HG02610 (cell line): Measurements from ENCODE around the gene GARRE1.
"Not testable (repeated sequence)": the region's sequence is repeated elsewhere in the genome, so short reads cannot be mapped to it uniquely, and the experiment has no call there.

Source experiments
- ATAC-seq: cut with Tn5 transposase; IDR thresholded peaks from one replicate; pipeline ENCODE4 v1.9.1; 2021; ENCODE audit warnings: mild to moderate bottlenecking, moderate library complexity; ENCODE audit not compliant: unreplicated experiment

GARRE1 gene

DNA sequence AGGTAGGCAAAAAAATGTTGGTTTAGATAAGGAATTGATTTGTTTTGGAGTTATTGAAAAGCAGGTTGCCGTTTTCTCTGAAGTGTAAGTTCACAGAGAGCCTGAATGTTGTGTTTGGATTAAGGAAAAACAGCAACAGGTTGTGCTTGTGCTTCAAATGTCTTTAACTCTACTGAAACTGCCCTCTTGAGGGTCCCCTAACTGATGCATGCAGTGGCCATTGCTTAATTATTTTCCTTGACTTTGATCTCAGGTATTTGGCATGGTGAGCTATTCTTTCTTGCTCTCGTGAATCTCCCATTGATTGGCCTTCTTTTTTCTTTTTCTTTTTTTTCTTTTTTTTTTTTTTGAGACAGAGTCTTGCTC lies 3.2 kb downstream of the GARRE1 start:
- ATAC-seq: no peak

DNA sequence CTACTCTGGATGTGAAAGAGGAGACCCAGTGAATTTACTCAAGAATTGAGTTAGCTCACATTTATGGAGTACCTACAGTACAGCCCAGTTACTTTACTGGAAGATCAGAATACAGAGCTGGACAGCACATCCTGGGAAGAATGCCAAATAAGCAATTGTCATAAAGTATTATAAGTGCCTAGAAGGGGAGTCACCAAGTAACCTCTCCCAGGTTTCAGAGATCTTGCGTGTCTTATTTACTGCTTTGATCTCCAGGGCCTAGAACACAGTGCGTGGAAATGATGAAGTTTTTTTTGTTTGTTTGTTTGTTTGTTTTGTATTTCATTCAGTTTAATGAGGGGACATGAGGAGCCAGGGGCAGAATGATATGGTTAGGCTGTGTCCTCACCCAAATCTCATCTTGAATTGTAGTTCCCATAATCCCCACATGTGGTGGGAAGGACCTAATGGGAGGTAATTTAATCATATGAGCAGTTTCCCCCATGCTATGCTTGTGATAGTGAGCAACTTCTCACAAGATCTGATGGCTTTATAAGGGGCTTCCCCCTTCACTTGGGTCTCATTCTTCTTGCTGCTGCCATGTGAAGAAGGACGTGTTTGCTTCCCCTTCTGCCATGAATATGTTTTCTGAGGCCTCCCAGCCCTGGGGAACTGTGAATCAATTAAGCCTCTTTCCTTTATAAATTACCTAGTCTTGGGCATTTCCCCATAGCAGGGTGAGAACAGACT lies 5.2 kb downstream of the GARRE1 start:
- no peak for ATAC-seq

DNA sequence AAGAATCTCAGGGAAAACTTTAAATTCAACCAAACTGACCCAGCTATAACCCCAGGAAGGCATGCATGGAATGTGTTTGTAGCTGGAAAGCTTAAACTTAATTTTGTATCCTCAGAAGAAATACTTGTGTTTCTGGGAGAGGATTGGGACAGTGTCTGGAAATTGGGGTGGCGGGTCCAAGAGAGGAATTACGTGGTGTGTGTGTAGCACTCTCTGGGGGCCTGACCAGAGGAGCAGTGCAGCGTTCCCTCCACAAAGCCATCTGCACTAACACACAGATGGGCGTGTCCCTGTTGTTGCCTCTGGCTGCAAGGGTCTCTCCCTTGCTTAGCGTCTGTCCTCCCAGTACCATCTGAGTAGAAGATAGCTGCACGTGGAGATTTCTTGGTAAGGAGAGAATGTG lies 6.4 kb downstream of the GARRE1 start:
- ATAC-seq: no peak

DNA sequence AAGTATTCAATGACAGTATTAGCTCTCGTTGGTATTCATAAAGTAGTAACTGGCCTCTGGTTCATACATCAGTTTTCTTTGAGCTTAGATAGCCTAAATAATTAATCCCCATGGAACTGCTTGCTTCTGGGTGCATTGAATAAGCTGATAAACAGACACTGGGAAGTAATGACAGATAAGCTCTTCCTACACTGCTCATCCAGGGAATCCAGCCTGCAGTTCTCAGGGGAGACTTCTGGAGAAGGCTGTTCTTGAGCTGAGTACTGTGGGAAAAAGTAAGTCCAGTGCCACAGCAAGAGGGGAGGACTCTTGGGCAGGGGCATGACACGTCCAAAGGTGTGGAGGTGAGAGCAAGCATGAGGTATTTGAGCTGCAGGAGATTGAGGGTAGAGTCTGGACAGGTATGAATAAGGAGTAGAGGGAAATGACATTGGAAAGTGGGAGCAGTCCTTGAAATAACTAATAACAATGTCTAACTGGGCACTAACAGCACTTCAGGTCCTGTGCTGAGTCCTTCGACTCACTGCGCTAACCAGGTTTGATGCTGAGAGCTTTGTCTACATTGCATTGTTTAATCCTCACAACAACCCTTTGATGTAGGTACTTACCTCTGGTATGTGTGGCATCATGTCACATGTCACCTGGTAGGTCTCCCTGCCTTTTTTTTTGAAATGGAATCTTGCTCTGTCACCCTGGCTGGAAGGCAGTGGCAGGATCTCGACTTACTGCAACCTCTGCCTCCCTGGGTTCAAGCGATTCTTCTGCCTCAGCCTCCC lies 7.2 kb downstream of the GARRE1 start:
- ATAC-seq: no peak

DNA sequence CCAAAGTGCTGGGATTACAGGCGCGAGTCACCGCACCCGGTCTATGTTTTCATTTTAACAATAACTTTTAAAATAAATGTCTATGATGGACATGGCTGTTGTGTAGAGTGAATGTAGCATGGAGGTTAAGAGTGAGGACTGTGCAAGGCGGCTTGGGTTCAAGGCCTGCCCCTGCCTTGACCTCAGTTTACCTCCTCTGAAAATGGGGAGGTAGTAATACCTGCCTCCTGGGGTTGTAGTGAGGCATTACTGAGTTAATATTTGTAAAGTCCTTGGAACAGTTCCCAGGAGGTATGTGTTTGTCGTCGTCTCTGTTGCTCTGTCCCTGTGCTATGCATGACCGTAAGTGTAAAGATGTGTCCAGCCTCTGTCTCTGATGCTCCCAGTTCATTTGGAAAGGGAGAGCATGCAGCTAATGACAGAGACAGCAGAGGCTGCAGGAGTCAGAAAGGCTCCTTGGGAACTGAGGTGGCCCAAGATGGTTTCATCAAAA lies 9.4 kb downstream of the GARRE1 start:
- ATAC-seq: no peak

DNA sequence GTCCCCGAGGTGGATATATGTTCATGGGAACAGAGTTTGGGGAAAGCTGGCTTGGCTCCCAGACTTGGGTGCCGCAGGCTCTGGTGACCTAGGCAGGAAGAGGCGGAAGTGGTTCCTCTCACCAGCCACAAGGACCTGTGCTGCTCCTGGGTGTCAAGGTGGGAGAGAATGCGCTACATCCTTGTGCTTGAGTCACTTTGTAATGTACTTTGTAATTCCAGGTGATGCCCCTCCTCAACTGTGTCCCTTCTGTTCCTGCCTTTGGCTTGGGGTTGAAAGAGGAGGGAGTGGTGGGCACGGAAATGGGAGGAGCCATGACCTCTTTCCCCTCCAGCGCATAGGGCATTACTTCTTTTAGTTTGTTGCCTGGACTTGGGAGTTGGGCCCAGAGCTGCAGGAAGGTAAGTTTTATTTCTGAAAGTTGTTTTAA lies 10.9 kb downstream of the GARRE1 start:
- ATAC-seq: no peak

DNA sequence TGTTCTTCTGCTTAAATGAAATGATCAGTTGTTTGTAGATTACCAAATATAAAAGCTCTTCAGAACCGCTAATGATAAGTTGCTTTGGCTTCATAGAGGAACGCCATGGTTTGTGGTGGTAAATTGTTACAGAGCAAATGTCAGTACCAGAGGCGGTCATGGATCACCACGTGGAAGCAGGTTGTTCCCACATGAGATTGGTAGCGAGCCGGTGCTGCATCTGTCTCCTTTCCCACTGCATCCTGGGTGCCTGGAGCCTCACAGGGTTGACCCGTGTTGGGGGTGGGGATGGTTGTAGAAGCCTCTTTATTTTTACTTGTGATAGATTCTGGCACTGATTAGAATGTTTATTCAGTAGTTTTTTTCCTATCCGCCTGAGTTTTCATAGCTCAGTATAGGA lies 14.7 kb downstream of the GARRE1 start:
- no peak for ATAC-seq

DNA sequence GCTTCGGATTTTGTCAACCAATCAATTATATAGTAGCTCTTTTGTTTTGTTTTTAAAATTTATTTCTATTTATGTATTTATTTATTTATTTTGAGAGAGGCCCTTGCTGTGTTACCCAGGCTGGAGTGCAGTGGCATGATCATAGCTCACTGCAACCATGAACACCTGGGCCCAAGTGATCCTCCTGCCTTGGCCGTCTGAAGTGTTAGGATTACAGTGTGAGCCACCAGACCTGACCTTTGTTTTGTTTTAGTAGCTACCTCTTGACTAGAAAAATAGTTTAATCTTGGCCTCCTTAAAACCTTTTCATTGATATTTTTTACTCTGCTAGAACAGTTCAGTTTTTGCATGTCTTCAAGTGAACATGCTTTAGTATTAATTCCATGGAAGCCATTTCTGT lies 15.1 kb downstream of the GARRE1 start:
- ATAC-seq: no peak

DNA sequence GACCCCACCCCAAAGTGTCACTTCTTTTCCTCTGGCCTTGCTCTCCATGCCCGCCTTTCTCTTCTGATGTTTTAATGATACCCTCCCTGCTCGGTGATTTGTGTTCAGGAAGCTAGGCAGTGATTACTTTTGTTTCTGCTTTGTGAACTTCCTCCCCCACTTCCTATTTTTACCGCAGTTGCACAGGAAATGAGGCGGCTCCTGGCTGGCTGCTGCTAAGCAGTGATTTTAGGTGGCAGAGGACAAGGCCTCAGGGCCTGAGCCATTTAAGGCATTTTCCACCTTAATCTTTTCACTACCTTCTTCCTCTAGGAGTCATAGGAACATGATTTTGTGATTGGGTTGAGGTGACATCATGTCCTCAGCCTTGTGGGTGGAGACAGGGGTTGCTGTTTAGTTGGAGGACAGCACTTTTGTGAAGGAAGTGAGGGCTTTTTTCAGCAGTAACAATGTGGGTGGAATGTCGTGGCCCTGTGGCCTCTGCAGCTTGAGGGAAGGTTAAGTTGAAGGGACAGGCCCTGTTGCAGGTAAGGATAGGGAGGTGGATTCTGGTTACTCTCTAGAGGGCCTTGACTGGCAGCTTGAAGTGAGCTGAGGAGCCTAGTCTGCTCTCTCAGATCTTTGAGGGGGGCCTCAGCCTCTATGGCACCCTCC lies 15.7 kb downstream of the GARRE1 start:
- peak; percentile 61 for ATAC-seq

DNA sequence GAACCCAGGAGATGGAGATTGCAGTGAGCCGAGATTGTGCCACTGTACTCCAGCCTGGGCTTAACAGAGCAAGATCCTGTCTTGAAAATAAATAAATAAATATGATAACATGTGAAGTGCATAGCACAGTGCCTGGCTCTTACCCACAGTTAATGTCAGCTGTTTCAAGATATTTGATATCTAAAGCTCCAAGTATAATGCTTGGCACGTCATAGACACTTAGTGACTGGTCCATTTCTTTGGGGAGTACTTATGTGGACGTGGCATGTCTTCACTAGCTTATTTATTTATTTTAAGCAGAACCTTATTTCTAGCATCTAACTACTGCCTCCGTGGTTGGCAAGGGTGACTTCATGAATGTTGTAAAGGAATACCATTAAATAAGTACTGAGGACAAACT lies 18.8 kb downstream of the GARRE1 start:
- ATAC-seq: no peak

DNA sequence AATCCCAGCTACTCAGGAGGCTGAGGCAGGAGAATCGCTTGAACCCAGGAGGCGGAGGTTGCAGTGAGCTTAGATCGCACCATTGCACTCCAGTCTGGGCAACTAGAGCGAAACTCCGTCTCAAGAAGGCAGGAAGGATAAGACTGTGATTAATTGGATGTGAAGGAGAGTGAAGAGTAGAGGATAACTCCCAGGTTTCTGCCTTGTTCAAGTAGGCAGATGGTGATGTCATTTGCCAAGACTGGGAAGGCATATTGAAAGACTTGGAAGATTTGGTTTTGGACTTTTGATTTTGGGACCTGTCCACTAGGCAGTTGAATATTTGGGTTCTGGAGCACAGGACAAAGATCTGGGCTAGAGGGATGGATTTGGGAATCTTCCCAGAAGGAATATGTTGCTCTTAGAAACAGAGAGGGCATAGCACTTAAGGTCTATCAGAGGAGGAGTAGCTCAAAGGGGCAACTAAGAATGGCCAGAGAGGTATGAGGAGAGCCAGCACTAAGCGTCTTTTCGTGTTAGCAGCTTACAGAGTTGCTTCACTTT lies 20.0 kb downstream of the GARRE1 start:
- no peak for ATAC-seq

DNA sequence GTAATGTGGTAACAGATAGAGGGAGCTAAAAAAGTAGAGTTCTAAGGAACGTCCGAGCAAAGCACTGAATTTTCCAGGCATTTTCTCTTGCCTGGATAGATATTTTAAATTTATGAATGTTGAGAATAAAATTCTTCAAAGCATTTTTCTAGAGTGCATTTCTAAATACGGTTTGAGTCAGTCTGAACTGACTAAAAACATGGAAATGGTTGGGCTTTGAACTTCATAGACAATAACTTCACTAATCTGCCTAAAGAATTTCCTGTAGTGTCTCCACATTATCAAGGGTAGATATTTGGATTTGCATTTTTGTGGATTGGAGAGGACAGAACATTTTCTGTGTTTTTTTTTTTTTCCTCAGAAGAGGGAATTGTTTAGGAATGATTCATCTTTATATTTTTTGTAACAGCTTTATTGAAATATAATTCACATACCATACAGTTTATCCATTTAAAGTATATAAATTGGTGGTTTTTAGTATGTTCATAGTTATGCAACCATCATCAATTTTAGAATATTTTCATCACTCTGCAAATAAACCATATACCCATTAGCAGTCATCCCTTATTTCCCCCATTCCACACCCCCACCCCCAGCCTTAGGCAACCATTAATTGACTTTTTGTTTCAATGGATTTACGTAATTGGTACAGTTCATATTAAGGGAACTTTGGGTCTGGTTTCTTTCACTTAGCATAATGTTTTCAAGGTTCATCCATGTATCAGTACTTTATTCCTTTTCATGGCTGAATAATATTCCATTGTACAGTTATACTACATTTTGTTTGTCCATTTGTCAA lies 20.7 kb downstream of the GARRE1 start:
- ATAC-seq: no peak

DNA sequence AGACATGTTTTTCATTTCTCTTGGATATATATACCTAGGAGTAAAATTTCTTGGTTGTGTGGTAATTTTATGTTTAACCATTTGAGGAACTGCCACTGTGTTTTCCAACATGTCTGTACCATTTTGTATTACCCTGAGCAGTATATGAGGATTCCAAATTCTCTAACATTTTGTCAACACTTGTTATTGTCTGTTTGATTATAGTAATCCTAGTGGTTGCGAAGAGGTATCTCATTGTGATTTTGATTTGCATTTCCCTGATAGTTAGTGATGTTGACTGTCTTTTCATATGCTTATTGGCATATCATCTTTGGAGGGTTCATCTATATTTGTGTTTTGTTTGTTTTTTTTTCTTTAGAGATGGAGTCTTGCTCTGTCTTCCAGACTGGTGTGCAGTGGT lies 21.4 kb downstream of the GARRE1 start:
- ATAC-seq: no peak

DNA sequence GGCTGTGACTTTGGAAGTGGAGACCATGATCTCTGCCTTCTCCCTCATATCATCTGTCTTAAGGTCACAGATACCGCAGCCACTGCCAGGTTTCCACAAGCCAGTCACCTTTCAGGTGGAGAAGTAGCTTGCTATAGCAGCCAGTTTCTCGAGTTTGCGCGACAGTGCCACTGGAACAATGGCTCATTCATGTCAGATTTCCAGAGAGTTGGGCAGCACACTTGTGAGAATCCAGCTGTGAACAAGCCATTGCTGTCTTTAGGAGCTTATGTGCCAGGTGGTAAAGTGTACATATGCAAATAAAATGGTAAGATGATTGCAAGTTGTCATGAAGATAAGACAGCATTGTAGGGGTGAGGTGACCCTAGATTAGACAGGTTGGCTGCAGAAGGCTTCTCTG lies 22.3 kb downstream of the GARRE1 start:
- ATAC-seq: no peak

DNA sequence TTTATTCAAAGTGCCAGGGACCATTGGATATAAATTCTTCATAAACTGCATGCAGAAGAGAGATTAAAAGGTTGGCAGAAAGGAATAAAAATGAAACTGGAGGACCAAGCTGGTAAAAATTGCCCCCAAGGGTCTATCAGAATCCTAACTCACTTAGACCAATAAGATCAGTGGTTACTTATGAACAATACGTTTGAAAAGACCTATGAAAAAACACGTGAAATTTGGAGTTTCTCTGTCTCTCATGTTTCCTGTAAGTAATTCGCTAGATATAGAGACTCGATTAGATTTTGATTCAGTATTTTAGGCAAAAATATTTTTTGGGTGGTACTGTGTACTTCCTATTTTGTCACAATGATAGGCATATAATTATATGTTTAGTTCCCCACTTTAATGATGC lies 22.9 kb downstream of the GARRE1 start:
- ATAC-seq: no peak

DNA sequence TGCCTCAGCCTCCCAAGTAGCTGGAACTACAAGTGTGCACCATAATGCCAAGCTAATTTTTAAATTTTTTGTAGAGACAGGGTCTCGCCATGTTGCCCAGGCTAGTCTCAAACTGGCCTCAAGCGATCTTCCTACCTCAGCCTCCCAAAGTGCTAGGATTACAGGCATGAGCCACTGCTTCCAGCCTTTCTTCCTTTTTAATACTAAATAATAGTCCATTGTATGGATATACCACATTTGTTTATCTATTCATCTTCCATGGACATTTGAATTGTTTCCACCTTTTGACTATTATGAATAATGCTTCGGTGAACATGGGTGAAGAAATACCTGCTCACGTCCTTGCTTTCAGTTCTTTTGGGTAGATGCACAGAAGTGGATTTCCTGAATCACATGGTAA lies 24.4 kb downstream of the GARRE1 start:
- ATAC-seq: no peak

DNA sequence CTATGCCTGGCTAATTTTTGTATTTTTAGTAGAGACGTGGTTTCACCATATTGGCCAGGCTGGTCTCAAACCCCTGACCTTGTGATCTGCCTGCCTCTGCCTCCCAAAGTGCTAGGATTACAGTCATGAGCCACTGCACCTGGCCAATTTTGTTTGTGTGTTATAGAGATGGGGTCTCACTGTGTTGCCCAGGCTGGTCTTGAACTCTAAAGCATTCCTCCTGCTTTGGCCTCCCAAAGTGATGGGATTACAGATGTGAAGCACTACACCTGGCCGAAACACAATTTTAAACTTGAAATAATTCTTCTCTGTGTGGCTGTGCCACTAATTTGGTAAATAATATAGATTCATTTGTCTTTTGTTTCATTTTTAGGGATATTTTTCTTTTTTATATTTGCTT lies 27.1 kb downstream of the GARRE1 start:
- ATAC-seq: not testable (repeated sequence)

DNA sequence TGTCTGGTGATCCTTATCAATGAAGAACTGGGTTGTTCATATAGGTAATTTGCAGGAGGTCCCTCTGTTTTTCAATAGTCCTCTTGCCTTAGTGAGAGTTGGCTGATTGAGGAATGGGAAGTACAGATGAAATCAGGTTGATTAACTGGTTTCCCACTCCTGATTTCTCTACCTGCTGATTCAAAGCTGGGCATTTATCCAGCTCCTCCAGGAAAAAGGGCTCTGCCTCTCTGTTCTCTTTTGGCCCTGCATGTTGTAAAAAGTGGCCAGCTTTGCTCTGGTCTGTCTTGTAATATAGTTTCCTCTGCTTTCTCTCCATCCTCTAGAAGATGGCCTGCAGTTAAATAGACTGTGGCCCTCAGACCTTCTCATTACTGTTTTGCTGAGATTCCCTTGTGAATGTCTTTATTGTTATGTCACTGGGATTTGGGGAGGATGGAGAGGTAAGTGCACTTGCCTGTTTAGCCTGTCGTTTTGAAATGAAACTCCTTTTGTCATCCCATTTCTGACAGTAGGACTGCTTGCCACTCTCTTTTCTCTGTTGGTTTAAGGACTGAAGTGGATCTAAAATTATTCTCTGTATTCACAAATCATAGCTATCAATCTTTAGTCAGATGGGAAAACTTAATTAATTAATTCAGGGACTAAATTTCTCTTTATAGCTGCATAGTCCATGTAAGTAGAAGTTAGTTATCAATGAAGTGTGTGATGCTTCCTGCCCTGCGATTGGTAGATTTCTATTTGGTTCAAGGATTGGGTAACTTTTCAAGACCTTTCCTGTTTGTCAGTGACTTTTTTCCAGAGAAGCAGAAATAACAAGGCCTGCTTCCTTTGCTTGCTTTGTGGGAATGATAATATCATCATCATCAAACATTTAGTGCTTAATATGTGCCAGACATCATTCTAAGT lies 28.5 kb downstream of the GARRE1 start:
- no peak for ATAC-seq

DNA sequence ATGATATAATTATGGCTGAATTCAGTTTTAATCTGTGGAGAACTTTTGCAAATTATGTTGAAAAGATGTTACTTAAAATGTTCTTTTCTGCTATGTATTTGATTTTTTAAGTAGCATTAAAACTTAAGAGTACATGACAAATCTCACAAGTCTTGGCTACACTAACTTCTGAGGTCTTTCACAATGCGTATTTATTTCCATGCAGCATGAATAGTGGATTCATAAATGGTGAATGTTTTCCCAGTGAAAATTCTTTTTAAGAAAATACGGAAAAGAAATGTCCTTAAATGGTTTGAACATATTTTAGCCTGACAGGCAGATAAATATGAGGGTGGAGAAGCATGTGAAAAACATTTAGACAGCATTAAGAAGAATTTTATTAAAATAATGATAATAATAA lies 30.2 kb downstream of the GARRE1 start:
- ATAC-seq: no peak

DNA sequence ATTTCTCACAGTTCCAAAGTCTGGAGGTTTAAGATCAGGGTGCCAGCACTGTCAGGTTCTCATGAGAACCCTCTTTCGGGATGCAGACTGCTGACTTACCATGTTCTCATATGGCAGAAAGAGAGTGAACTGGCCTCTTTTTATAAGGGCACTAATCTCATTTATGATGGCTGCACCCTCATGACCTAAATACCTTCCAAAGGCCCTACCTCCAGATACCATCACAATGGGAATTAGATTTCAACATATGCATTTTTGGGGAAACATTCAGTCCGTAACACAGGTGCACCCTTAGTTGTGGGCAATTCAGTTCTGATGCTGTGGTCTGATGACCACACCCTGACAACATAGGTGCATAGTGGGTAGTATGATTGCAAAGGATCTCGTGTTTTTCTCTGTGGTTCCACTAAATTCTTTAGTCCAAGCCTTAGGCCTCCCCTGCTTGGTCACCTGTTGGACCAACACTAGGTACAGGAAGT lies 33.3 kb downstream of the GARRE1 start:
- no peak for ATAC-seq
